ENCODE results near the gene OIT3.

OIT3 gene

GRCh38 chr10:72954230-72954595 lies 60.7 kb downstream of the OIT3 start:
- DNase-seq: no peak

- no peak for DNase-seq
These were observed 61.3 kb downstream of the OIT3 start, which contains the start of gene PLA2G12B for GRCh38 chr10:72954596-72955554. TSS of gene PLA2G12B (minus strand) at chr10:72954806. CDS start at chr10:72954685, 121 bp downstream.

- no peak for DNase-seq
These were observed 62.5 kb downstream of the OIT3 start for GRCh38 chr10:72956001-72956400.

- DNase-seq: no peak
These were observed 83.3 kb downstream of the OIT3 start for GRCh38 chr10:72976886-72977285.

DNA sequence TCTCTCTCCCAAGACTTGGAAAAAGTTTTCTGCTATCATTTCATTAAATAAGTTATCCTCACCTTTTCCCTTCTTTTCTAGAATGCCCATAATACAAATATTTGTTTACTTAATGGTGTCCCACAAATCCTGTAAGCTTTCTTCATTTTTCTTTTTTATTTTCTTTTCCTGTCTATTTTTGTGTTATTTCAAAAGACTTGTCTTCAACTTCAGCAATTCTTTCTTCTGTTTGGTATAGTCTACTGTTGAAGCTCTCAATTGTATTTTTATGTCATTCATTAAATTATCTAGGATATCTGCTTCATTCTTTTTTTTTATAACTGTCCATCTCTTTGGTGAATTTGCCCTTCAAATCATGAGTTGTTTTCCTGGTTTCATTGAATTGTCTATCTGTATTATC lies 86.2 kb downstream of the OIT3 start:
- DNase-seq: no peak

GRCh38 chr10:72980348-72980747 lies 86.8 kb downstream of the OIT3 start:
- DNase-seq: no peak

GRCh38 chr10:72981028-72981881 lies 87.7 kb downstream of the OIT3 start:
- DNase-seq: no peak

DNA sequence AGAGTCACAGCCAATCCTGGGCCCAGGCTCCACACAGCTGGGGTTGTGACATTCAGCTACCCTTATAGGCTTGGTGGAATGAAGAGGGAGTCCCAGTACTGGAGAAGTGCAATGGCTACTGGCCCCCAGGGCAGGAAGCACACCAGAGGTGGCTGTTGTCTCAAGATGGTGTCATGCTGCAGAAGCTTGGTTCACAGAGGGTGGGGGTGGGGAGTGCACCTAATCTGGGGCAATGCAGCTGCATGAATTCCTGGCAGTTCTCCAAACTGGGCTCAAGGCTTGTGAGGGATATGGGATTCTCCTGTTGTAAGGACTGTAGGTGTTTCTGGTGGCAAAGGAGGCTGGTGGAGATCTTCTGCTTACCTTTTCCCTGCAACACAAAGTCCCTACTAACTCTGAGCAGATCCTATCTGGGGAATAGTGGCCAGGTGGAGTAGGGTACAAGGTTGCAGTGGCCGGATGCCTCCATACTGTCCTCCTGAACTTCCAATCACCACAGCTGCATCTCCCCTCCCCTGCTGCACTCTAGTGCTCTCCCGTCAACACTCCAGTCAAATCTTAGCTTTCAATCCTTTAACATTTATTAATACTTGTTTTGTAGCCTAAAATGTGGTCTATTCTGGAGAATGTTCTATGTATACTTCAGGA lies 88.5 kb downstream of the OIT3 start:
- no peak for DNase-seq

Measured in hippocampal formation (tissue), 2 donors.